ENCODE data around the gene GPR37L1.

- TF ChIP-seq EZH2 (optimal IDR thresholded peaks at IDR 0.05; ENCODE audit: low read depth, low read length) (no peak), CTCF (IDR thresholded peaks at IDR 0.05; ENCODE audit: low read length) (no peak), EZH2phosphoT487 (IDR thresholded peaks at IDR 0.05; ENCODE audit: low read length) (no peak)
These were observed 2.9 kb downstream of the GPR37L1 start for GRCh38 chr1:202125611-202126010.
